NCI-H2227 treated with DMSO at 0.1 percent for 48 hours (cell line): ENCODE measurements around the gene ATF1.
"Not testable (repeated sequence)": the region's sequence is repeated elsewhere in the genome, so short reads cannot be mapped to it uniquely, and the experiment has no call there.

Source experiments
- DNase-seq: peaks from one replicate; lab custom pipeline; 2025; lab: John Stamatoyannopoulos, UW

The ATF1 gene

DNA sequence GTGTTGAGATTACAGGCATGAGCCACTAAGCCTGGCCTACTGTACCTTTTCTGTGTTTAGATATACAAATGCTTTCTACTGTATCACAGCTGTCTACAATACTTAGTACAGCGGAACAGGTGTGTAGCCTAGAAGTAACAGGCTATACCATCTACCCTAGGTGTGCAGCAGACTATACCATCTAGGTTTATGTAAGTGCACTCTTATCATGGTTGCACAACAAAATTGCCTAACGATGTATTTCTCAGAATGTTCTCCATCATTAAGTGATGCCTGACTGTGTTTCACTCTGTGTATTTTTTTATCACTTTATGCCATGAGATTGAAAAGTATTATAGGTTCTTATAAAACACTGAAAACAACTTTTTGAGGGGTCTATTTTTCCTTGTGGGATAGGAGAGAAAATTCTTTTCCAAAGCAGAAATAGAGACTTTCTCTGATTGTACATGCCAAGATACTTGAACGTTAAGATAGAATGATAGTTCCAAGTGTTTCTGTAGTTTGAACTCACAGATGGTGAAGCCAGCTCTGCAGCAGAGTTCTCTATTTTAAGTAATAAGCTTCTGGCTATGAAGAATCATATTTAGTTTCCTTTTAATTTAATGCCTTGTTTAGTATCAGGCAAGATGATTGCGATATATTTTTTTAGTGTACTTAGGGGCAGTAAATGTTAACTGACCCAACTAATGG lies 95.9 kb downstream of the ATF1 start:
- DNase-seq, result no peak

- no peak for DNase-seq
Observed at GRCh38 chr12:50862316-50862715, 98.4 kb downstream of the ATF1 start.

GRCh38 chr12:50865266-50865665 lies 101.4 kb downstream of the ATF1 start:
- no peak for DNase-seq

- DNase-seq, result not testable (repeated sequence)
Observed at GRCh38 chr12:50868881-50869280, 105.0 kb downstream of the ATF1 start.
